ENCODE results near the gene ADARB1.

ADARB1 gene

GRCh38 chr21:45172420-45172819 lies 98.0 kb downstream of the ADARB1 start:
- no peak for DNase-seq (ENCODE audit: low spot score)

- no peak for DNase-seq (ENCODE audit: low spot score)
These were observed 101.1 kb downstream of the ADARB1 start for GRCh38 chr21:45175326-45176095.

DNA sequence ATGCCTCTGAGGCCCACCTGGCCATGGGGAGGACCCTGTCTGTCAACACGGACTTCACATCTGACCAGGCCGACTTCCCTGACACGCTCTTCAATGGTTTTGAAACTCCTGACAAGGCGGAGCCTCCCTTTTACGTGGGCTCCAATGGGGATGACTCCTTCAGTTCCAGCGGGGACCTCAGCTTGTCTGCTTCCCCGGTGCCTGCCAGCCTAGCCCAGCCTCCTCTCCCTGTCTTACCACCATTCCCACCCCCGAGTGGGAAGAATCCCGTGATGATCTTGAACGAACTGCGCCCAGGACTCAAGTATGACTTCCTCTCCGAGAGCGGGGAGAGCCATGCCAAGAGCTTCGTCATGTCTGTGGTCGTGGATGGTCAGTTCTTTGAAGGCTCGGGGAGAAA lies 101.8 kb downstream of the ADARB1 start:
- no peak for DNase-seq (ENCODE audit: low spot score)

DNA sequence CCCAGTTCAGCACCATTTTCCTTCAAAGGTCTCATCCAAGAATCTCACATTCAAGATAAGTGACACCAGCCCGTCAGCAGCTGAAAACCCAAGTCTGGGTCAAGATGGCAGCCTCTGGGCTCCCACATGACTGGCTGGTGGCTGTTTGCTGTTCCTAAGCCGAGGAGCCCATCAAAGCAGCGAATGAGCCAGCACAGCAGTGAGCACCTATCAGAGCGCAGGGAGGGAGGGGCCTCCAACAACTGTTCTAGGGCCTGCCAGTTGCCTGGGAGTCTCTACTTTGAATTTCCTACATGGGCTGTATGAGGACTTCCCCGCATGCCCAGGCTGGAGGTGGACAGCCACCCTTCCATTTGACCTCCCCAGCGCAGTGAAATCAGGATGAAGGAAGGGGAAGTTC lies 102.7 kb downstream of the ADARB1 start:
- no peak for DNase-seq (ENCODE audit: low spot score)

GRCh38 chr21:45178070-45178608 lies 103.8 kb downstream of the ADARB1 start:
- no peak for DNase-seq (ENCODE audit: low spot score)

DNA sequence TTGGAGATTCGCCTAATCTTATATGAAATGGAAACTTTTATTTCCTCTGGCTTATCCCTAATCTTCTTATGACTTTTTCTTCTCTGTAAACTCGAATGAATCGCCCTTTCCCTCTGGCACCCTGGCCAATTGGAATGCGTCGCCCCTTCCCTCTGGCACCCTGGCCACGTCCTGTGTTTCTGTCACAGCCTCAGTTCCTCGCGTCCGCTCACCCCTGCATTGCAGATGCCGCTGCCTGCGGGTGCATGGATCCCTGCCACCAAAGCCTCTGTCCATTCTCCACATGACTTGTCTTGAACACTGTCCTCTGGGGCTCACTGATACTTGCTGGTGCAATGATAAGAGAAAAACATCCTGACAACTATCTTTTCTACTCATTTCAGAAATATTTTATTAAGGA lies 104.6 kb downstream of the ADARB1 start:
- no peak for DNase-seq (ENCODE audit: low spot score)

DNA sequence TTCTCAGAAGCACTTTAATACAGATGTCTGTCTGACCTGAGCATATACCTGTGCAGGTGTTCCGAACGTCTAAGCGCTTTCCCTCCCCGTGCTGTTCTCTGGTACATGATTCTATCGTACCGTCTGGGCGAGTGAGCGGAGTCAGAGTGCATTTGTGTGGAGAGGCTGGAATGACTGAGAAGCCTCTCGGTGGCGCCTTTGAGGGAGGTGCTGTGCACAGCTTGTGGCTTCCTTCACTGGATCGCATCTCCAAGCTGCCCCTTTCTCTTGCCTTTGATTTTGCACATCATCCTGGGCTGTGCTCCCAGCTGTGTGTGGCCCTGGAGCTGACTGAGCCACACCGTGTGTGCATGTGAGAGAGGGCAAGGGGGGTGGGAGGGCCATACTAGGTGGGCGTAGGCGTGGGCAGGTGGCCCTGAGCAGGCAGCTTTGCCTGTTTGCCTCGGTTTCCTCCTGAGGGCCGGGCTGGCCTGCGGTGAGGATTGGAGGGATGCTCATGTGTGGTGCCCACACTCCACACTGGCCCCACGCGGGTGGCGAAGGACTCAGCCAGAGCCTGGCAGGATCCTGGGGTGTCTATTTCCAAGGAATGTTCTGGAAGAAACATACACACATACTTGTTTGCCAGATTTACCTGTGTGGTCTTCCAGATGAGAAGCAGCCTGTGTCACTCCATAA lies 105.3 kb downstream of the ADARB1 start:
- no peak for DNase-seq (ENCODE audit: low spot score)

DNA sequence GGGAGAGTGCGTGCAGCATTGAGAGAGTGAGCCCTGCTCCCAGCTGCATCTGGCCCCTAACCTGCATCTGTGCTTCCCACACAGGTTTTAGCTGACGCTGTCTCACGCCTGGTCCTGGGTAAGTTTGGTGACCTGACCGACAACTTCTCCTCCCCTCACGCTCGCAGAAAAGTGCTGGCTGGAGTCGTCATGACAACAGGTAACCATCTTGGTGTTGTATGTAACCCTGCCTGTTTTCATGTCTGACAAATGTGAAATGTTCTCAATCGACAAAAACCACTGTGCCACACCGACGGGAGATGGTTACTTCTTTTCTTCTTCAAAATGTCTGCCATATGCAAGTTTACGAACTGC lies 105.8 kb downstream of the ADARB1 start:
- no peak for DNase-seq (ENCODE audit: low spot score)

- DNase-seq (ENCODE audit: low spot score): no peak
These were observed 108.6 kb downstream of the ADARB1 start for GRCh38 chr21:45182958-45183357.

DNA sequence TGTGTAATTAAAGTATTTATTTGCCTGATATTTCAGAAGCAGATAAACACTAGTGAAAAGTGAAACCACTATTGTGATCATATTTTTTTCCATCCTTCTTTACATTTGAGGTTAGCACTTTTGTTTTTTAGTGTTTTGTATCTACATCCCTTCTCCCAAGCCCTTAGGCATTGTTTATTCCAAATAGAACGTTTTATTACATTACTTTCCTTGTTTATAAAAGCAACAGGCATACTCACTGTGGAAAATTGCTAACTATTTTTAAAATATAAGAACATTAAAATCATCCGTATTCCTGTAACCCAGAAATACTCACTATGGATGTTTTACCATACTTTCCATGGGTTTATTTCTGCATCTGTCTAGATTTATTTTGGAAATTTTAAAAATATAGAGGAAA lies 109.5 kb downstream of the ADARB1 start:
- no peak for DNase-seq (ENCODE audit: low spot score)

DNA sequence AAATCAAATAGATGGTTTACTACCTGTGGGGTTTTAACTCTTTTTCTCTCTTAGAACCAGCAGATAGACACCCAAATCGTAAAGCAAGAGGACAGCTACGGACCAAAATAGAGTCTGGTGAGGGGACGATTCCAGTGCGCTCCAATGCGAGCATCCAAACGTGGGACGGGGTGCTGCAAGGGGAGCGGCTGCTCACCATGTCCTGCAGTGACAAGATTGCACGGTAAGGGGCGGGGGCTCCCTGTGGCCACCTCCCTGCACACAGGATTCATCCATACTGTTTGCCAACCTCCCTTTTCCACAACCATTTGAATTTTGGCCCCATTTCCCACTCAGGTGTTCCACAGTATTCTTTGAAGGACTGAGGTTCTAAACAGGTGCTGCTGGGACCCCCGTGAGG lies 110.5 kb downstream of the ADARB1 start:
- DNase-seq (ENCODE audit: low spot score): no peak

DNA sequence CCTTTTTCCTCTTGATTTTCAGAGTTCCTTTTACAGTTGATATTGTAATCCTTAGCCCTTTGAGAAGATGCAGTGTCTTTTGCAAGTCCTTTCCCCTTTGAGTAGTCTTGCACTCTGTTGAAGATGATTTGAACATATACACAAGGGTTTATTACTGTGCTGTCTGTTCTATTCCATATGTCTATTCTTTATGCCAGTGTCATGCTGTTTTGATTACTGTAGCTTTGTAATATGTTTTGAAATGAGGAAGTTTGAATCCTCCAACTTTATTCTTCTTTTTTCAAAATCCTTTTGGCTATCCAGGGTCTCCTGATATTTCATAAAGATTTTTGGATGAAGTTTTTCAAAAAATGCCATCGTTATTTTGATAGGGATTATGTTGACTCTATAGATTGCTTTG lies 112.3 kb downstream of the ADARB1 start:
- no peak for DNase-seq (ENCODE audit: low spot score)

- DNase-seq (ENCODE audit: low spot score): no peak
These were observed 113.3 kb downstream of the ADARB1 start for GRCh38 chr21:45187646-45188045.

DNA sequence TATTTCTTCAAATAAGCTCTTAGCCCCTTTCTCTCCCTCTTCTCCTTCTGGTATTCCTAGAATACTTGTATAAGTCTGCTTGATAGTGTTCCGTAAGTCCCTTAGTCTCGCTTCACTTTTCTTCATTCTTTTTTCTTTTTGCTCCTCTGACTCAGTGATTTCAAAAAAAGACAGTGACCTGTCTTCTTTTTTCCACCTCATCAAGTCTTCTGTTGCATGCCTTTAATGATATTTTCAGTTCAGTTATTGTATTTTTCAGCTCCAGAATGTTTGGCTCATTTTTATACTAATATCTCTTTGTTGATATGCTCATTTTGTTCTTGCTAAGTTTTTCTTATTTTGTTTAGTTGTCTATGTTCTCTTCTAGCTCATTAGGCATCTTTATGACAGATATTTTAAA lies 115.6 kb downstream of the ADARB1 start:
- DNase-seq (ENCODE audit: low spot score): no peak

- DNase-seq (ENCODE audit: low spot score): no peak
These were observed 118.0 kb downstream of the ADARB1 start for GRCh38 chr21:45192332-45192731.

DNA sequence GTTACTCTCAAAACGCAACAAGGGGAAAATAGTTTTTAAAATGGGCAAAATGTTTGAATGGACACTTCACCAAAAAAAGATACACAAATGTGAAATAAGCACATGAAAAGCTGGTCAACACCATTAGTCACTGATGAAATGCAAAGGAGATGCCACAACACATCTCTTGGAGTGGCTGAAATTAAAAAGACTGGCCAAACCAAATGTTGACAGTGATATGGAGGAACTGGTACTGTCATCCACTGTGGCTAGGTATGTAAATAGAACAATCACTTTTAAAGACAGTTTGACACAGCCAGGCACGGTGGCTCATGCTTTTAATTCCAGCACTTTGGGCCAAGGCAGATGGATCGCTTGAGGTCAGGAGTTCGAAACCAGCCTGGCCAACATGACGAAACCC lies 122.2 kb downstream of the ADARB1 start:
- DNase-seq (ENCODE audit: low spot score): no peak

DNA sequence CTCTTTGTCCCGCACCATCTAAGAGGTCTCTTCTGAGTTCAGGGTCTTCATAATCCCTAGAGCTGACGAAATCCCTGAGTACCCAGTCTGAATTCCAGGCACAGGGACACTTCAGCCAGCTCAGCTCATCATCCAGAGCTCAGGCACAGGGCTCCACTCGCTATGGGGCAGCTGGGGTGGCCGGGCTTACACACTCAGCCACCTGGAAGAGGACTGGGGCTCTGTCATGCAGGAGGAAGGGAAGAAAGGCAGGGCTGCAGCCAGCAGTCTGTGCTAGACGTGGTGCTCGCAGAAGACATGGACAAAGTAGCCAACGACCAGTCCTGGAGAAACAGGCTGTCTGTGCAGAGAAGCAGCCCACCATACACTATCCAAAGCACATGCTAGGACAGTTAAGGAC lies 124.8 kb downstream of the ADARB1 start:
- DNase-seq (ENCODE audit: low spot score): no peak

DNA sequence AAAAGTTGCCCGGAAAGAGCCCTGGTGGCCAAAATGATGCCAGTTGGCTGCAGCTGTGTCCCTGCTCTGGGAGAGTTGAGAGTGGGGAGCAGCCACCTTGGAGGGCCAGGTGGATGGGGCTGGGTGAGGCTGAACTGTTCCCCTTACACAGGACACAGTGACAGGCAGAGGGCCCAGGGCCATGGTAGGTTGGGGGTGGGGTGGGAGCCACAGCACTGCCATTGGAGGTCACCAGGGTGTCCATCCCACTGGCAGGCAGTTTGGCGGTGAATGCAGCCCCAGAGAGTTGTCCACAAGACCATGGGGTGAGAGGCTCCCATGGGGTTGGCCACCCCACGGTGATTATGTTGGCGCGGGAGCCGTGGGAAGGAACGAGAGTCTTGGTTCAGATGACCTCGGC lies 125.7 kb downstream of the ADARB1 start:
- no peak for DNase-seq (ENCODE audit: low spot score)

GRCh38 chr21:45200581-45201296 lies 126.4 kb downstream of the ADARB1 start:
- DNase-seq (ENCODE audit: low spot score): no peak

- DNase-seq (ENCODE audit: low spot score): no peak
These were observed 128.0 kb downstream of the ADARB1 start for GRCh38 chr21:45202344-45202743.

DNA sequence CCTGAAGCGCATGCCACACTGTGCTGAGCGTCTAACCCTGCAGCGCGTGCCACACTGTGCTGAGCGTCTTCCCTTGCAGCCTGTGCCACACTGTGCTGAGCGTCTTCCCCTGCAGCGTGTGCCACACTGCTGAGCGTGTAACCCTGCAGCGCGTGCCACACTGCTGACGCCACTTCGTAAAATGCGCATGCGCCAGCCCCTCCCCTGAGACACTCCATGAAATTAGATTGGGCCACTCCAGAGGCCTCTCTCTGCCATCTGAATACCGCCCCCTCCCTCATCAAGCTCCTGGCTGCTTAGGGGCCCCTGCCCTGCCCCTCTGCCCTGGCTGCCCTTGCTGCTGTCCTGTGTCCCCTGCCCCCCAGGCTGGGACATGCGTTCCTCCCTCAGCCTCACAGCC lies 128.5 kb downstream of the ADARB1 start:
- no peak for DNase-seq (ENCODE audit: low spot score)

DNA sequence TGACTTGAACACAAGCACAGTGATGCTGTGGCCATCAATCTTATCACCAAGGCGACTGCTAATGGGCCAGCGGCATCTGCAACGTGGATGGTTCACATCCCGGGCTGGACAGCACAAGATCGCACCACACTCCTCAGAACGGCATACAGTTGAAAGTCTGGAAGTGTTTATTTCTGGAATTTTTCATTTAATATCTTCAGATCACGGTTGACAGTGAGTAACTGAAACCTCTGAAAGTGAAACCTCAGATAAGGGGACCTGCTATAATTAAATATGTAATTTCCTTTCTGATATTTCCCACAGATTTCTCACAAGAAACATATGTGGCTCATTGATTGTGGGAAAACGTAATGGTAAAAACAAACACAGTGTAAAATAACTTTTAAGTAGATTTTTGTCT lies 129.6 kb downstream of the ADARB1 start:
- DNase-seq (ENCODE audit: low spot score): no peak

- DNase-seq (ENCODE audit: low spot score): no peak
These were observed 130.0 kb downstream of the ADARB1 start for GRCh38 chr21:45204395-45204794.

All from hematopoietic multipotent progenitor cell treated with erythropoietin and hydrocortisone succinate and interleukin-3 and kit ligand, for 17 days (in vitro differentiated cells).